Thyroid gland (tissue), 4 donors: ENCODE data around the gene CD48. TPM values are rescaled to one million over a fixed set of nuclear protein-coding genes. Genes with fewer than 3 reads are reported as not detected.

ENCODE experiments used
- DNase-seq, 2 donors: peaks; one replicate each; pipeline ENCODE4 v3.0.0-alpha.2; 2019
- H3K27ac ChIP-seq, 3 donors: fragments of 200-600 bp; sonication (generic); 1 replicate in 2 of 3; 2 replicates in 1 of 3; pipeline ENCODE4 v1.5.1; 2016 to 2019; ENCODE audit warnings: mild to moderate bottlenecking in 1 of 3, moderate library complexity in 1 of 3
- H3K27me3 ChIP-seq: fragments of 200-600 bp; sonication (generic); one replicate; pipeline ENCODE4 v1.5.1; 2019
- H3K36me3 ChIP-seq, 2 donors: fragments of 200-600 bp; sonication (generic); one replicate each; pipeline ENCODE4 v1.5.1; 2016 to 2019
- H3K4me1 ChIP-seq, 2 donors: fragments of 200-600 bp; sonication (generic); one replicate each; pipeline ENCODE4 v1.5.1; 2017 to 2019
- H3K4me3 ChIP-seq, 3 donors: fragments of 200-600 bp; sonication (generic); replicated peaks in 1 of 3; 1 replicate in 2 of 3; 2 replicates in 1 of 3; pipeline ENCODE4 v1.5.1; 2016; ENCODE audit warnings: mild to moderate bottlenecking in 1 of 3
- H3K9me3 ChIP-seq: fragments of 200-600 bp; sonication (generic); one replicate; pipeline ENCODE4 v1.5.1; 2017
- POLR2A ChIP-seq, 2 donors: fragments of 450-650 bp; IDR thresholded peaks; one replicate each; pipeline ENCODE4 v1.6.1; 2017; ENCODE audit warnings: antibody characterized with exemption in 2 of 2, mild to moderate bottlenecking in 2 of 2, moderate library complexity in 1 of 2
- WGBS, 2 donors: methylation state at CpG; one replicate each; pipeline ENCODE4 v1.1.5; 2017; 5-methylcytosine and 5-hydroxymethylcytosine counted together
- intact Hi-C: fragments of 100-400 bp; cut with DNase I; formaldehyde crosslinking; loops from one replicate; pipeline ENCODE4 v1.15.1; 2023
- total RNA-seq, 4 donors: library from RNA; depleted of rRNA; stranded (reverse); fragments of >200 nt; gene quantifications; one replicate each; pipeline ENCODE4 v1.2.3, GENCODE V29; 2016
- TF ChIP-seq, protein P1 (sequence below), 6 experiments: fragments of 200-600 bp in 3 of 6; fragments of 450-650 bp in 3 of 6; sonication (generic) in 3 of 6; IDR thresholded peaks; one replicate each; pipeline ENCODE4 v1.5.1; 2016 to 2019; ENCODE audit warnings: antibody characterized with exemption in 6 of 6, mild to moderate bottlenecking in 2 of 6, inconsistent platforms in 1 of 6, moderate library complexity in 1 of 6

CD48 gene
- total RNA-seq, 4 donors from 2014 or later = 3.5 to 13.6 (median 4.8) TPM

DNA sequence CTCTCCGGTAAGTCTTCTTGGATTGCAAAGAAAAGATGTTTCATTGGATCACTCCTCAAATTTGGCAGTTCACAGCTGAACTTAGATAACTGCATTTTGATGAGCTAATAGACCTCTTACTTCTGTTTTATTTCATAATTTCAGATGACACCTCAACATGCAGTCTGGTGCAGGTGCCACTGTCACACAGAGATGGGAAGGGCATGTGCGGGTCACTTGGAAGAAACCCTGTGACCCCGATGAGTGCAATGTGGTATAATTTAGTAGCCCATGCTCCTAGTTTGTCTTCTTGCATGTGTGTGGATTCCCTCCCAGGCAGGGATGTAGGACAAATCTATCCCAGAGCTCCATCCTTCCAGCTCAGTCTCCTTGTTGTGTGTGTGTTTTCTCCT, 64.3 kb downstream of the CD48 start:
- DNase-seq = no peak
- Histone ChIP-seq H3K27me3 (no peaks in the 10 kb centered on the region), H3K36me3 (no peaks in the 10 kb centered on the region), H3K4me3 (no peak overlapping the region), H3K4me1 (no peaks in the 10 kb centered on the region), H3K27ac (no peak overlapping the region), H3K9me3 (no peaks in the 10 kb centered on the region)
- TF ChIP-seq, protein P1, sequence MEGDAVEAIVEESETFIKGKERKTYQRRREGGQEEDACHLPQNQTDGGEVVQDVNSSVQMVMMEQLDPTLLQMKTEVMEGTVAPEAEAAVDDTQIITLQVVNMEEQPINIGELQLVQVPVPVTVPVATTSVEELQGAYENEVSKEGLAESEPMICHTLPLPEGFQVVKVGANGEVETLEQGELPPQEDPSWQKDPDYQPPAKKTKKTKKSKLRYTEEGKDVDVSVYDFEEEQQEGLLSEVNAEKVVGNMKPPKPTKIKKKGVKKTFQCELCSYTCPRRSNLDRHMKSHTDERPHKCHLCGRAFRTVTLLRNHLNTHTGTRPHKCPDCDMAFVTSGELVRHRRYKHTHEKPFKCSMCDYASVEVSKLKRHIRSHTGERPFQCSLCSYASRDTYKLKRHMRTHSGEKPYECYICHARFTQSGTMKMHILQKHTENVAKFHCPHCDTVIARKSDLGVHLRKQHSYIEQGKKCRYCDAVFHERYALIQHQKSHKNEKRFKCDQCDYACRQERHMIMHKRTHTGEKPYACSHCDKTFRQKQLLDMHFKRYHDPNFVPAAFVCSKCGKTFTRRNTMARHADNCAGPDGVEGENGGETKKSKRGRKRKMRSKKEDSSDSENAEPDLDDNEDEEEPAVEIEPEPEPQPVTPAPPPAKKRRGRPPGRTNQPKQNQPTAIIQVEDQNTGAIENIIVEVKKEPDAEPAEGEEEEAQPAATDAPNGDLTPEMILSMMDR (IDR thresholded peaks at IDR 0.05) = no peak
- TF ChIP-seq POLR2A (IDR thresholded peaks at IDR 0.05) = no peak
- 78 to 82% methylated on average over 3 of the region's 3 CpGs for WGBS, 2 donors
- intact Hi-C loops = no loop called here

DNA sequence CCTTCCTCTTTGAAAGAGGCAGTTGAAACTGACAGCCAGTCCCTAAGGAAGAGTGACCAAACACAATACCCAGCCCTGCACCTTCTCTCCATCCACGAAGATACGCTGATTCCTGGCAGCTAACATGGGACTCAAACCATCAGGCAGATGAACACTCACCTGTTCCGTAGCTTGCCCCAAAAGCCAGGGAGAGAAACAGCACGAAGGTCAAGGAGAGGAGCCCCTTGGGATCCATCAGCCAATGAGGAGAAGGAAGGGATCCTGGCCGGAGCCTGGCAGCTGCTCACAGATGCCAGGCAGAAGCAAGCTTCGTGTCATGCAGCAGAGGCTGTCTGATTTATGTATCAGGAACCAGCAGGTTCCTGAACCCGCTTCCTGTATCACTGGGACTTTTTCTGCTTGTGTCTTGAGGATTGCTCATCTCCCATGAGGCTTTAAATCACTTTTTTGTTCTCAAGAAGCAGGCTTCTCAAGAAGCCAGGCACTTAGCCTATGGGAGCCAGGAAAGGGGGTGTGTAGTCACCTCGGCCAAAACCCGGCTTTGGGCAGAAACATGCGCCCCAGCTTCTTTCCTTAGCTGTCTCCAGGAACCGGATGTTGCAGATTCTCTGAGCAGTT, 64.8 kb downstream of the CD48 start, which contains the start of gene SLAMF1:
Gene SLAMF1 (minus strand): TSS at position 334 of the 618 bp plus-strand sequence. CDS start 99 bp downstream, at position 235.
- 64 to 71% methylated on average over 11 of the region's 11 CpGs for WGBS, 2 donors

DNA sequence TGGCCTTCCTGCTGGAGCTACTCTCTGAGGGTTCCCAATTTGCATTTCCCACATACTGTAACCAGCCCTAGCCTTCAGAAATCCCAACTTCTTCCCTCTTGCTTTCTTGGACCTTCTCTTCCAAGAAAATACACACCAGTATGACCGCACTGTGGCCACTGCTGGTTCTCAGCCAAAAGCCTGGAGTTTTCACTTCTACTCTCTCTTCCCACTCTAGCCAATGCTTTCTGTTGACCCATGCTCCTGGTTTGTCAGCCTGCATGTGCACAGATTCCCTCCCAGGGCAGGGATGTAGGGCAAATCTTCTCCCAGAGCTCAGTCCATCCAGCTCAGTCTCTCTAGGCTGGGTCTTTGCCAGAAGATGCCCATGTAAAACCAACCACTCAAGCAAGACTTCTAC, 65.4 kb downstream of the CD48 start:
- no peaks in the 10 kb centered on the region for H3K36me3 ChIP-seq
- no peak for DNase-seq
- intact Hi-C loops = no loop called here
- no peaks in the 10 kb centered on the region for H3K4me1 ChIP-seq
- no peak overlapping the region for H3K4me3 ChIP-seq
- no peak overlapping the region for H3K27ac ChIP-seq
- no peaks in the 10 kb centered on the region for H3K9me3 ChIP-seq
- TF ChIP-seq, protein P1 (IDR thresholded peaks at IDR 0.05) = no peak
- no peak for TF ChIP-seq POLR2A (IDR thresholded peaks at IDR 0.05)
- WGBS, 2 donors = 90 to 94% methylated on average over 1 of the region's 1 CpG
- H3K27me3 ChIP-seq = no peaks in the 10 kb centered on the region

More for the DNA sequence above, 64.8 kb downstream of the CD48 start, which contains the start of gene SLAMF1:
- Histone ChIP-seq H3K9me3 (no peaks in the 10 kb centered on the region), H3K4me1 (no peaks in the 10 kb centered on the region), H3K4me3 (no peak within 1 kb of the TSS), H3K27ac (no peak within 1 kb of the TSS), H3K36me3 (no peaks in the 10 kb centered on the region), H3K27me3 (no peaks in the 10 kb centered on the region)
- intact Hi-C loops = no loop called here
- DNase-seq = no peak
- no peak for TF ChIP-seq POLR2A (IDR thresholded peaks at IDR 0.05)
- TF ChIP-seq, protein P1 (IDR thresholded peaks at IDR 0.05) = no peak

DNA sequence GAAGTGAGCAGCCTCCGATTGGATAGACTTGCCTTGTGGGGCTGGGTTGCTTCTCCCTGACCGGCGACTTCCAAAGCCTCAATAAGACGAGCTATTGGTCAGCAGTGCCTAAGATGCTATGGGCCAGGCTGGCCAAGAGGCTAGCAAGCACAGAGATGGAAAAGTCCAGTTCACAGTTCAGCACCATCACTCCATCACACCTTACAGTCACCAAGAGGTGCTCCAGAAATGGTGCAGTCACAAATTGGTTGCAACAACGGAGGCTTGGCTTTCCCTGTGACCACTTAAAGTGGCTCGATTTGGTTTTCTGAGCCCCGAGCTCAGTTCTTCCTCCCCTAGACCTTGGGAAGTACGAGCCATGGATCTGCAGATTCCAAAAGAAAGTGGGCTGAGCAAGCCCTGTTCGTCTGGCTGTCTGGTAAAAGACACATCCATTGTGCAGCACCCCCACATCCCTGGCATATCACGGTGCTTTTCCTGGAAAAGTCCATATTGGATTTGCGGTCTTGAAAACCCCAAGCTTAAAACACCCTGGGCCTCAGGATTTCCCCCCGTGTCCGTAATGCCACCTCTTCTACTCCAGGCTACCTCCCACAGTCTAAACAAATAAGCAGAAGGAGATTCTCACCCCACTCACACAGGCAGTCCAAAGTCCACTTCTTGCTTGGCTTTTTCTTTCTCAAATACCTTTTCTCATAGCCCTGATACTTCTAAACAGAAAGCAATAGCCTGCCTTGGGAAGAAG, 66.1 kb downstream of the CD48 start:
- intact Hi-C loops = no loop called here
- Histone ChIP-seq H3K4me1 (no peaks in the 10 kb centered on the region), H3K4me3 (no peak overlapping the region), H3K27ac (no peak overlapping the region), H3K9me3 (no peaks in the 10 kb centered on the region), H3K36me3 (no peaks in the 10 kb centered on the region), H3K27me3 (no peaks in the 10 kb centered on the region)
- TF ChIP-seq, protein P1 (IDR thresholded peaks at IDR 0.05) = no peak
- no peak for TF ChIP-seq POLR2A (IDR thresholded peaks at IDR 0.05)
- no peak for DNase-seq
- 87 to 89% methylated on average over 13 of the region's 13 CpGs for WGBS, 2 donors

DNA sequence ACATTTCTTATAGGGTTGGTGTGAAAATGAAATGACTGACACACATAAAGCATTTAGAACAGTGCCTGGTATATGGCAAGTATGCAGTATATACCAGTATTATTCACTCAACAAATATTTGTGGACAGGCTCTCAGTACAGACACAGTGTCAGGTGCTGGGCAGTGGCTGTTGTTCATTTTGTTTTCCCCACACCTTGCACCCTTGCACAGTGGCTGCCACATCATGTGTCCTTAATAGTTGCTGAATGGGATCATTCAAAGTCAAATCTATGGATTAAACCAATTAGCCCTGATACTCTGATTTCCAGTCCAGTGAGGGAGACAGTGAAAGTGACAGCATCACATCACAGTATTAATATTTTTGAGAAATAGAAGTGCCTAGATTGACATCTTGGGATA, 67.2 kb downstream of the CD48 start:
- TF ChIP-seq, protein P1 (IDR thresholded peaks at IDR 0.05) = no peak
- no peak for TF ChIP-seq POLR2A (IDR thresholded peaks at IDR 0.05)
- no peak overlapping the region for H3K4me3 ChIP-seq
- H3K36me3 ChIP-seq = no peaks in the 10 kb centered on the region
- H3K4me1 ChIP-seq = no peaks in the 10 kb centered on the region
- no peaks in the 10 kb centered on the region for H3K27me3 ChIP-seq
- no peak overlapping the region for H3K27ac ChIP-seq
- intact Hi-C loops = no loop called here
- no peak for DNase-seq
- H3K9me3 ChIP-seq = no peaks in the 10 kb centered on the region
